Activated T-cell treated with anti-CD3 and anti-CD28 coated beads, Interleukin-2, amount 50 U/mL, for 48 hours (primary cell): ENCODE measurements around the gene RPUSD4.

Source experiments
- DNase-seq, 2 experiments: peaks; one replicate each; pipeline ENCODE4 v3.0.0-alpha.2; 2020

Gene RPUSD4

GRCh38 chr11:126210871-126211235, 597 bp downstream of the RPUSD4 start:
- no peak for DNase-seq

GRCh38 chr11:126207896-126208295, 3.6 kb downstream of the RPUSD4 start:
- no peak for DNase-seq

GRCh38 chr11:126205359-126205758, 6.1 kb downstream of the RPUSD4 start:
- no peak for DNase-seq

- no peak for DNase-seq
These were observed 8.6 kb downstream of the RPUSD4 start for GRCh38 chr11:126202646-126203359.

DNA sequence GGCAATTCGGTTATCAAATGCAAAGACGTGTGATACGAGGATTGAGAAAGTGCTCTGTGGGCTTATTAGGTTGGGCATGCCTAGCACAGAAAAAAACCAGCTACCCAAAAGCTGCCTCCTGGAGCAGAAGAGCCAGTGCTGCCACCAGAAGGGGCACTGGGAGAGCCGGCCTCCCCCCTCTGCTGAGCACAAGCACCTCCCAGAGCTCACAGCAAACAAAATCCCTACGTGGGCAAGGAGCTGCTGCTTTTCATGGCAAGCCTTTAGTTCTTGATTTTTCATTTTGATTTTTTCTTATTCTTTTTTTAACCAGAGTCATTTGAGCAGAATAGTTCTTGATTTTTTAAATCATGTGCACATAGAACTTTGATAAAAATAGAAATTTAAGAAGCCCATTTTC, 12.8 kb downstream of the RPUSD4 start:
- DNase-seq, result no peak

GRCh38 chr11:126197277-126197939, 14.0 kb downstream of the RPUSD4 start:
- no peak for DNase-seq

- DNase-seq, result no peak
These were observed 16.3 kb downstream of the RPUSD4 start for GRCh38 chr11:126195119-126195518.

- DNase-seq, result peak in 1 of 2 experiments; percentile 44
These were observed 17.3 kb downstream of the RPUSD4 start for GRCh38 chr11:126194121-126194543.

DNA sequence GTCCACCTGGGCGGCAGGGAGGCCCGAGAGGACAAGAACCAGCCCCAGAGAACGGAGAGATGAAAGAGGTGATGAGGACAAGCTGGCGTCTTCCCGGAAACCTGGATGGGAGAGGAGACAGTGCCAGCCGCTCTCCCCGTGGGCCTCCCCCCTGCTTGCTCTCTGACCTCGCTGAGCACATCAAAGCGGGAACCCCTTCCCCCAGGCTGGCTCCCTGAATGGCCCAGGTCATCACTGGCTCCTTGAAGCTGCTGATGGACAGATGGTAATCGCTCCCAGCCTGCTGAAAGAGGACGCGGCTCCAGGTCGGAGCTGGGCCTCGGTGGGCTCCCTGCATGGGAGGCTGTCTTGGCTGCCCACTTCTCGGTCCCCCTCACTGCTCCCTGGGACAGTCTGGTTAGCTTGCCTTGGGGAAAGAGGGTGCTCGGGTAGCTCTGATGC, 18.4 kb downstream of the RPUSD4 start:
- no peak for DNase-seq

DNA sequence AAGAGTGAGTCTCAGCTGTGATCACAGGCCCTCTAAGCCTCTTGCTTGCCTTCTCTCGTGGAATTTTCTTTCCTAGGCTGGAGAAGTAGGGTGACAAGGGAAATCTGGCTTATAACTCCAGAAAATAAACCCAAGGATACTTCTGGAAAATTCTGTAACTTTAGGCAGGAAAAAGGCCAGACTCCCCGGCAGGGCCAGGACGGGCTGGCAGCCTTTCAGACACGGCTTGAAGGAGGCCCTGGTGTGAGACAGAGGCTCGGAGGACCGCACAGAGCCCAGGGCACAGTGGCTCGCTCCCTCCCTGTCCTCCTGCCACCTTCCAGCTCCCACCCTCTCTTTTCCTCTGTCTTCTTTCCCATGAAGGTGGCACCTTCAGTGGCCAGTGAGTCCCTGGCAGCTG, 19.1 kb downstream of the RPUSD4 start:
- no peak for DNase-seq

DNA sequence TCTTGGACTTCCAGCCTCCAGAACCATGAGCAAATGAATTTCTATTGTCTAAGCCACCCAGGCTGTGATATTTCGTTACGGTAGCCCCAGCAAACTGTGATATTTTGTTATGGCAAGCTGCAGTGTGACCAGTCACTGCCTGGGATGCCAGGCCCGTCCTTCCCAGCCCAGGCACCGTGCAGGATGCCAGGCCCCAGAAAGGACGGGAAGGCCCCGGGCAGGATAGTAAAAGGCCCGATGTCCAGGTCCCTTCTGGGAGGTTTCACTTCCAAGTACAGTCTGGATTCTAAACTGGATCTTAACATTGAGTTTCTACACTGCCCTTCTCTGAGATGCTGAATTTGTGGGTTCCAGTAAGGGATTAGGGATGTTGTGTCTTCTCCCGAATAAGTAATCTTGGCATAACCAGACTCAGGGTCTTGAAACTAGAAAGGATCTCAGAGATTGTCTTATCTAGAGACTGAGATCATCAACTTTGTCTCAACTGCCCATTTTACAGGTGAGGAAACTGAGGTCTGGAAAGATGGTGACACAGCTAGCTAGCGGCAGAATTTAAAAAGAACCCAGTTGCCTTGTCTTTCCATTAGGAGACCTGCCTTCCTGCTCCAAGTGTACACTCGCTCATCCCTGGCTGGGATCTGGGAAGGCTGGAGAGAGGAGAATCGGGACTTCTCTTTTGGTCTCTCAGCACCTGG, 19.9 kb downstream of the RPUSD4 start:
- DNase-seq, result no peak

GRCh38 chr11:126190792-126191191, 20.7 kb downstream of the RPUSD4 start:
- no peak for DNase-seq

GRCh38 chr11:126189109-126189929, 22.1 kb downstream of the RPUSD4 start:
- no peak for DNase-seq

- DNase-seq, result no peak
These were observed 22.9 kb downstream of the RPUSD4 start for GRCh38 chr11:126188332-126189108.

DNA sequence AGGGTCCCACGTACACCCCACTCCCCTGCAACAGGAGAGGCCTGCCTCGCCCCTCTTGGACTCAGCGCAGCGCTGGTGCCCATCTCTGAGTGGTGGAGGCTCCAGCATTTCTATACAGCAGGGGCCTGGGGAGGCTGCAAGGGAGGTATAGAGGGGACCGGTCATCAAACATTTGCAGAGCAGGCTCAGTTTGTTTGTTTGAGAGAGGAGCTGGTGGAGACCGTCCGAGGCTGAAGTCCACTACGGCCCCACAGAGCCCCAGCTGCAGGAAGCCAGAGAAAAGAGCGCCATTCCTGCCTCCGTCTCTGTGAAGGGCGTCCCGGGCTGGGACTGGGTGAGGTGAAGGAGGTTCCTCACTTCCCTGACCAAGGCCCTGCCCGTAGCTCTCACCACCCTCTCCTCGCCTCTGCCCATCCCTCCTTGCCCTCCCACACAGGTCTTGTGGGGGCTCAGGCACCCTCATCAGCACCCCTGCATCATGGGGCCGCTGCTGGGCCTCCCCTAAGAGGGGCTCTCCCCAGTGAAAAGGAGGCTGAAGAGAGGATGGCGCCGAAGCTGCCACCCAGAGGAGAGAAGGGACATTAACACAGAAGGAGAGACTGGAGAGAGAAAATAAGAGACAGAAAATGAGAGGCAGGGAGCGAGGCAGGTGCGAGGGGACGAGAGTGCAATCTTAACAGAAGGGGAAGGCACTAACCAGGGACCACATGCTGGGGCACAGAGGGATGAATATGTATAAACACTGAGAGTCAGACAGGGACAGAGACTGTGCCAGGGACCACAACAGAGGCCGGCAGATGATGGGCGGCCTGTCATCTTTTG, 24.5 kb downstream of the RPUSD4 start:
- no peak for DNase-seq

DNA sequence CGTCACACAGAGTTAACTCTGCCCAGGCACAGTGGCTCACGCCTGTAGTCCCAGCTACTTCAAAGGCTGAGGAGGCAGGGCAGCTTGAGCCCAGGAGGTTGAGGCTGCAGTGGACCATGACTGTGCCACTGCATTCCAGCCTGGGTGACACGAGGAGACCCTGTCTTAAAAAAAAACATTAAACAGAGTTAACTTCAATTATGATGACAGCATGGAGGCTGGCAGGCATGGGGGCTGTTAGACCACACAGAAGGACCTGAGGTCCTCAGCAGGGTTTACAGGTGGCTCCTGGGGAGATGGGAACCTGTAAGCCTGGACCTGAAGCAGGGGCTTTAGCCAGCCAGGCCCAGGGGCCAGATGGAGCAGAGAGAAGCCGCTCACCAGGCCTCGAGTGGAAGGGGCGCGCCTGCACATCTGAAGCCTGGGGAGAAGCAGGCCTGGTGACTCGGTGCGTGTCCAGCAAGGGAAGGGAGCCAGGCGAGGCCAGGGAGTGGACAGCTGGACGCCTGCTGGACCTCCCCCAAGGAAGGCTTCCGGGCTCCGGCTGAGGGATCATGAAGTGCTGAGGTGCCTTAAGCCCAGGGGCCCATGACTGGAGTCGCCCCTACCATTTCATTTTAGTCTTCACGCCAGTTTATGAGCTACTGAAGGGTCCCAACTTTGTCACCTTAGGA, 25.3 kb downstream of the RPUSD4 start:
- no peak for DNase-seq

GRCh38 chr11:126185259-126186024, 26.0 kb downstream of the RPUSD4 start:
- no peak for DNase-seq

- DNase-seq, result no peak
These were observed 28.5 kb downstream of the RPUSD4 start for GRCh38 chr11:126182787-126183445.
